A673 (cell line): ENCODE data around the gene UNG. TPM values are rescaled to one million over a fixed set of nuclear protein-coding genes. Genes with fewer than 3 reads are reported as not detected.

Experiments
- BruUV-seq: library from RNA; stranded (reverse); fragments of 400-500 nt; replicated peaks from 2 replicates; lab custom pipeline; 2021; lab: Mats Ljungman, UMichigan
- CTCF ChIA-PET: fragments of 300-600 bp; sonication (Branson Sonifier 250); formaldehyde crosslinking; loops from one replicate; lab custom pipeline; 2022; ENCODE audit warnings: antibody characterized with exemption; lab: Charles Lee
- POLR2A ChIA-PET: fragments of 300-600 bp; sonication (Branson Sonifier 250); formaldehyde crosslinking; loops from one replicate; lab custom pipeline; 2022; ENCODE audit warnings: antibody characterized with exemption; ENCODE audit not compliant: low non-redundant PET; lab: Charles Lee
- DNase-seq: peaks from one replicate; pipeline ENCODE4 v3.0.0-alpha.2; 2015; ENCODE audit warnings: low spot score
- H3K27ac ChIP-seq: fragments of 200-600 bp; sonication (generic); 2 replicates; pipeline ENCODE4 v1.5.1; 2016; ENCODE audit warnings: mixed run types, low read depth, mild to moderate bottlenecking, mixed read lengths, antibody characterized with exemption, low read length; ENCODE audit not compliant: poor library complexity, severe bottlenecking
- H3K27me3 ChIP-seq: fragments of 200-600 bp; sonication (generic); replicated peaks from 2 replicates; pipeline ENCODE4 v1.6.1; 2017; ENCODE audit warnings: mixed run types, low read depth, mild to moderate bottlenecking, mixed read lengths, antibody characterized with exemption, low read length; ENCODE audit not compliant: insufficient read depth, poor library complexity
- H3K36me3 ChIP-seq: fragments of 200-600 bp; sonication (generic); 2 replicates; pipeline ENCODE4 v1.6.1; 2016; ENCODE audit warnings: mixed run types, mild to moderate bottlenecking, mixed read lengths, antibody characterized with exemption, low read length; ENCODE audit not compliant: insufficient read depth, poor library complexity, severe bottlenecking
- H3K4me1 ChIP-seq: fragments of 200-600 bp; sonication (generic); 2 replicates; pipeline ENCODE4 v1.6.1; 2017; ENCODE audit warnings: mixed run types, mild to moderate bottlenecking, mixed read lengths, antibody characterized with exemption, low read length; ENCODE audit not compliant: insufficient read depth, poor library complexity, severe bottlenecking
- H3K4me3 ChIP-seq: fragments of 200-600 bp; sonication (generic); 2 replicates; pipeline ENCODE4 v1.5.1; 2016; ENCODE audit warnings: low read depth, mixed run types, mild to moderate bottlenecking, mixed read lengths, low read length; ENCODE audit not compliant: poor library complexity, severe bottlenecking
- H3K9me3 ChIP-seq: fragments of 200-600 bp; sonication (generic); 2 replicates; pipeline ENCODE4 v1.6.1; 2016; ENCODE audit warnings: mixed run types, low read depth, mild to moderate bottlenecking, mixed read lengths, antibody characterized with exemption, low read length; ENCODE audit not compliant: poor library complexity, severe bottlenecking
- CTCF ChIP-seq: fragments of 300-800, 200-600 bp; sonication (generic); conservative IDR thresholded peaks from 2 replicates; pipeline ENCODE4 v1.5.1; 2017; ENCODE audit warnings: low read depth, mild to moderate bottlenecking, antibody characterized with exemption, low read length, moderate library complexity, mixed read lengths
- EZH2 ChIP-seq: fragments of 200-600 bp; sonication (generic); IDR thresholded peaks from 2 replicates; pipeline ENCODE4 v1.6.1; 2017; ENCODE audit warnings: borderline replicate concordance, low read depth, mild to moderate bottlenecking, mixed read lengths, antibody characterized with exemption, low read length; ENCODE audit not compliant: poor library complexity, severe bottlenecking
- intact Hi-C: fragments of 100-400 bp; cut with micrococcal nuclease; formaldehyde crosslinking; loops from one replicate; pipeline ENCODE4 v1.10.0; 2022; ENCODE audit not compliant: unreplicated experiment
- total RNA-seq: library from RNA; stranded (reverse); gene quantifications from 2 replicates; pipeline ENCODE4 v1.2.3, GENCODE V29; 2021

The UNG gene
- total RNA-seq, 1 experiment from 2014 or later, result 58.5 TPM

- CTCF ChIA-PET, result no interaction called here
- intact Hi-C loops, result no loop called here
- no TSS peak for BruUV-seq
Observed at GRCh38 chr12:109157986-109158385, 60.6 kb downstream of the UNG start.

GRCh38 chr12:109160433-109160832, 63.0 kb downstream of the UNG start:
- BruUV-seq, result no TSS peak
- intact Hi-C loops, result no loop called here
- Histone ChIP-seq H3K9me3 (no peaks in the 10 kb centered on the region), H3K27me3 (no peaks in the 10 kb centered on the region), H3K4me3 (no peak overlapping the region), H3K4me1 (no peaks in the 10 kb centered on the region), H3K36me3 (no peaks in the 10 kb centered on the region), H3K27ac (no peak overlapping the region)
- no peak for TF ChIP-seq EZH2
- TF ChIP-seq CTCF, result no peak
- CTCF ChIA-PET, result no interaction called here
- POLR2A ChIA-PET, result no interaction called here
- no peak for DNase-seq

More at GRCh38 chr12:109157986-109158385, 60.6 kb downstream of the UNG start:
- POLR2A ChIA-PET, result no interaction called here
- no peaks in the 10 kb centered on the region for H3K36me3 ChIP-seq
- no peak overlapping the region for H3K4me3 ChIP-seq
- TF ChIP-seq EZH2 (no peak), CTCF (no peak)
- H3K4me1 ChIP-seq, result peaks cover 5% of the 10 kb centered on the region
- H3K27me3 ChIP-seq, result no peaks in the 10 kb centered on the region
- no peak overlapping the region for H3K27ac ChIP-seq
- H3K9me3 ChIP-seq, result no peaks in the 10 kb centered on the region
- DNase-seq, result no peak

Other genes with a start within 250 kb of the UNG start
- 36.1 and 39.0 TPM in 2 replicates for gene SSH1, start 240.0 kb upstream of the UNG start, total RNA-seq
- not detected in 2 replicates for gene DAO, start 217.5 kb upstream of the UNG start, total RNA-seq
- gene SVOP, start 76.5 kb upstream of the UNG start, total RNA-seq, result not detected in 2 replicates
- gene USP30, start 45.0 kb upstream of the UNG start, total RNA-seq, result 11.7 and 12.4 TPM in 2 replicates
- gene ALKBH2, start 4.1 kb upstream of the UNG start, total RNA-seq, result 40.6 and 44.5 TPM in 2 replicates
- 8.2 and 10.1 TPM in 2 replicates for gene ACACB, start 19.0 kb downstream of the UNG start, total RNA-seq
- not detected in 2 replicates for gene FOXN4, start 211.7 kb downstream of the UNG start, total RNA-seq